HPDE6-E6E7 (cell line): ENCODE measurements around the gene TNFRSF6B.

Source experiments
- DNase-seq: peaks from one replicate; pipeline ENCODE4 v3.0.0; 2011; ENCODE audit warnings: missing footprints; ENCODE audit errors: extremely low spot score

Gene TNFRSF6B

DNA sequence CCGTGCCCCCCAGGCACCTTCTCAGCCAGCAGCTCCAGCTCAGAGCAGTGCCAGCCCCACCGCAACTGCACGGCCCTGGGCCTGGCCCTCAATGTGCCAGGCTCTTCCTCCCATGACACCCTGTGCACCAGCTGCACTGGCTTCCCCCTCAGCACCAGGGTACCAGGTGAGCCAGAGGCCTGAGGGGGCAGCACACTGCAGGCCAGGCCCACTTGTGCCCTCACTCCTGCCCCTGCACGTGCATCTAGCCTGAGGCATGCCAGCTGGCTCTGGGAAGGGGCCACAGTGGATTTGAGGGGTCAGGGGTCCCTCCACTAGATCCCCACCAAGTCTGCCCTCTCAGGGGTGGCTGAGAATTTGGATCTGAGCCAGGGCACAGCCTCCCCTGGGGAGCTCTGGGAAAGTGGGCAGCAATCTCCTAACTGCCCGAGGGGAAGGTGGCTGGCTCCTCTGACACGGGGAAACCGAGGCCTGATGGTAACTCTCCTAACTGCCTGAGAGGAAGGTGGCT lies 960 bp downstream of the TNFRSF6B start:
- DNase-seq = no peak

DNA sequence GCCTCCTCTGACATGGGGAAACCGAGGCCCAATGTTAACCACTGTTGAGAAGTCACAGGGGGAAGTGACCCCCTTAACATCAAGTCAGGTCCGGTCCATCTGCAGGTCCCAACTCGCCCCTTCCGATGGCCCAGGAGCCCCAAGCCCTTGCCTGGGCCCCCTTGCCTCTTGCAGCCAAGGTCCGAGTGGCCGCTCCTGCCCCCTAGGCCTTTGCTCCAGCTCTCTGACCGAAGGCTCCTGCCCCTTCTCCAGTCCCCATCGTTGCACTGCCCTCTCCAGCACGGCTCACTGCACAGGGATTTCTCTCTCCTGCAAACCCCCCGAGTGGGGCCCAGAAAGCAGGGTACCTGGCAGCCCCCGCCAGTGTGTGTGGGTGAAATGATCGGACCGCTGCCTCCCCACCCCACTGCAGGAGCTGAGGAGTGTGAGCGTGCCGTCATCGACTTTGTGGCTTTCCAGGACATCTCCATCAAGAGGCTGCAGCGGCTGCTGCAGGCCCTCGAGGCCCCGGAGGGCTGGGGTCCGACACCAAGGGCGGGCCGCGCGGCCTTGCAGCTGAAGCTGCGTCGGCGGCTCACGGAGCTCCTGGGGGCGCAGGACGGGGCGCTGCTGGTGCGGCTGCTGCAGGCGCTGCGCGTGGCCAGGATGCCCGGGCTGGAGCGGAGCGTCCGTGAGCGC lies 1.6 kb downstream of the TNFRSF6B start:
- no peak for DNase-seq

- peak; percentile 98 for DNase-seq
Observed at GRCh38 chr20:63698739-63699465, 2.5 kb downstream of the TNFRSF6B start.

DNA sequence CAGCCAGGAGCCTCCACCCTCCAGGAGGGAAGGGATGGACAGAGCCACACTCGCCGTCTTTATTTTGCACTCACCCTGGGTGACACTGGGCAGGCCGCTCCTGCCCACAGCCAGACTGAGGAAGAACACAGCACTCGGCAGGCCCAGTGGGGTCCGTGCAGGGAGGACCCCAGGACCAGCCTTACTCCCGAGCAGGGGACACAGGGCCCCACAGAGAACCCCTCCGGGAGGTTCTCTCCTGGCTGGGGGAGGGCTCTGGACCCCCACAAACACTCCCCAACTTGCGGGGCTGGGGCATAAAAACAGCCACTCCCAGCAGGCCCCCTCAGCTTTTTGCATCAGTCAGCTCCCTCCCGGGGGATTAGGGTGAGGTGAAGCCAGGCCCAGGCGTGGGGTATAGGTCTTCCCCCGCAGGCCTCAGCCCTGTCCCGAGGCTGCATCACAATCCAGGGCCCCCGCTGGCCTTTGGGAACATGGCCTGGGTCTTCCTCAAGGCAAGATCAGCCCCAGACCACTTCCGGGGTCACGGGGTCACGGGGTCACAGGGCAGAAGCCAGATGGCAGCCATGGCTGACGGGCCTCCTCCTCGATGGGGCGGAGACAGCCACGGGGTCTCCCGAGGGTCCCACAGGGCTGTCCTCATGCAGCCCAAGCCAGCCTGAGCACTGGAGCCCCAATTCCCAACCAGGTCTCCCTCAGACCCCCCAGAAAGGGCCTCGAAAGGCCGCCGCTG lies 3.2 kb downstream of the TNFRSF6B start:
- no peak for DNase-seq

DNA sequence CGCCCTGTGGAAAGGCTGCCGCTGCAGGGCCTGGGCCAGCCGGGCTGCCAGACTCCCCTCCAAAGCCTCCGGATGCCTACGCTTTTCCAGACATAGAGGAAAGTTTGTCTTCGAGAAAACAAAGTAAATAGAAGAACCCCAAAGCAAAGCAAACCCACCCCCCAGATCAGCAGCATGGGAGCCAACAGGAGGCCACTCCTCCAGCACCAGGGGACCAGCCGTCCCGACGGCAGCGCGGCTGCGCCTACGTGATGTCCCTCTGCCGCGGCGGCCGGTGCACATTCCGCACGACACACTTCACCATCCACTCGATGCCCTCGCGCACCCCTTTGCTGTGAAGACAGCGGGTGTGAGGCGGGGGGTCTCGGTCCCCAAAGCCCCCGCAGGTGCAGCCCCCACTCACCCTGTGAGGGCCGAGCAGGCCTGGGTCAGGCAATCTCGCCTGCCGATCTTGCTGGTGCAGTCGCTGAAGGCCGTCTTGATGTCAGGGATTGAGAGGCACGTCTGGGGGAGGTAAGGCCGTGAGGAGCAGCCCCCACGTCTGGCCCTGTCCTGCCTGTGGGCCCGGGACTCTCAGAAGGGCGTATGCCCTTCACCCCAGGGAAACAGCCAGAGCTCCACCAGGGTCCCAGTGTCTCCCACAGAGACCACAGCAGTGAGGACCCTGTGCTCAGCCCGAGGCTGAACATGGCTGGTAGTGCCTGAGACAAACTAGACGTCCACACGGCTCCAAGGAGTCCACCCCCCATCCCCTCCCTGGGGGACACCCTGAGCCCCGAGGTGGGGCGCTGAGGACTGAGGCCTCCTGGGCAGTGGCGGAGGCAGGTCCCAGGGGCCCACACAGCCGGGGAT lies 4.0 kb downstream of the TNFRSF6B start:
- DNase-seq = no peak

DNA sequence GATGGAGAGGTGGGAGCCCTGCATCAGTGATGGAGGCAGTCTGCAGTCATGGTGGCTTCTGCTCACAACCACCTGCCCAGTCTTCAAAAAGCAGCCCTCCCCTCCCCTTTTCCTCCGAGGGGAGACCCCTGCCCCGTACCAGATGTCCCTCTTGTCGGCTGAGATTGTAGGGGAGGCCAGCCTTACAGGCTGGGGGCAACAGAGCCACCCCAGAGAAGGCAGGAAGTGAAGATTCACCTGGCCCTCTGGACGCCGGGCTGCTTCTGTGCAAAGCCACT lies 4.5 kb downstream of the TNFRSF6B start:
- no peak for DNase-seq

GRCh38 chr20:63701329-63702035 lies 5.0 kb downstream of the TNFRSF6B start:
- no peak for DNase-seq

DNA sequence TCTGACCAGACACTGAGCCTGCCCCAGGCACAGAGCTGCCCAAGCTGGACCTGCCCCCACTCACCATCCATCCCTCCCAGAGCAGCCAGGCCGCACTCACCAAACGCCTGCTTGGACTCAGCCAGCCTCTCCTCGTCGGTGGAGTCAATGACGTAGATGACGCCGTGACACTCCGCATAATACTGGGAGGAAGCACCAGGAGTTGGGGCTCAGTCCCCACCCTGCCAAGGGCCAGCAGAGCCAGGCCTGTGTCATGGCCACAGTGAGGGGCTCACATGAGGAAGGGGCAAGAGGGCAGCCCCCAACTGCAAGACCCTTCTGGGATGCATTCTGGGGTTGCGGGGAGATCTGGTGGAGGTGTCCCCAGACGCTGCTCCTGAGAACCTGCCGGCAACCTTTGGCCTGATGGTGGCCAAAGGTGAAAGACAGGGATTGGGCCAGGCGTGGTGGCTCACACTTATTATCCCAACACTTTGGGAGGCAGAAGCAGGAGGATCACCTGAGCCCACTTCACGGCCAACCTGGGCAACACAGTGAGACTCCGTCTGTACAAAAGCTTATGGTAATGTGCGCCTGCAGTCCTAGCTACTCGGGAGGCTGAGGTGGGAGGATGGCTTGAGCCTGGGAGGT lies 5.7 kb downstream of the TNFRSF6B start:
- DNase-seq = no peak

- no peak for DNase-seq
Observed at GRCh38 chr20:63702751-63703470, 6.5 kb downstream of the TNFRSF6B start.

GRCh38 chr20:63703471-63703975 lies 7.1 kb downstream of the TNFRSF6B start:
- DNase-seq = no peak

- no peak for DNase-seq
Observed at GRCh38 chr20:63703976-63704748, 7.7 kb downstream of the TNFRSF6B start.

- no peak for DNase-seq
Observed at GRCh38 chr20:63704749-63705117, 8.3 kb downstream of the TNFRSF6B start.

DNA sequence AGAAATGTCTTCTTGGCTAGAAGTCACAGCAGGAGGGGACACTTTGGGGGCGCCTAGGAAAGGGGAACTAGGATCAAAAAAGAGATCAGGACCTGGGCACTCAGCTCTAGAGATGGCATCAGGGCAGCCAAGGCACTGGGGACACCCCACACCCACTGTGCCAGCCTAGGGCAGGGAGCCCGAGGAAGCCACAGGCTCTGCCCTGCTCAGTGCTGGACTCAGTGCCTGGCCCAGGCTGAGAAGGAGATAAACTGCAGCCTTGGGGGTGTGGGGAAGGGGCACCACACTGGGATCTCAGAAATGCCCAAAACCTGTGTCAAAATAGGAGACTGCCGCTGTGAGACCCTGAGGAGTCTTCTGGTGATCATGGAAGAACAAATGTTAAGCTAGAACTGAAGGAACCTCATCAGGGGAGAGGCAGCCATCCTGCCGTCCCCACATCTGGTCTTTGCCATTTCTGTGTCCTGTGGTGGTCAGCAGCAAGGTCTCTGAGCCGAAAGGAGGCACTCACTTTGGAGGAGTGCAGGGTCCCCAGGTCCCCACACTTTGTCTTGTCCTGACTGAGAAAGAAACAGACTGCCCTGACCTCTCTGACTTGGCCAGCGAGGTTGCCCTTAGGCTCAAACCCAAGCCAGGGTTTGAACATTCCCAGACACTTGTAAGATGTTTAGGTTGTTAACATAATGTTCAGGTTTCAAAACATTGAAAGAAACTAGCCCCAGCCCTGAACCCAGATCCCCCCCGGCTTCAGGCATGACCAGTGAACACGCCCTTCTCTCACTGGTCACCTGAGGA lies 9.0 kb downstream of the TNFRSF6B start:
- DNase-seq = no peak

DNA sequence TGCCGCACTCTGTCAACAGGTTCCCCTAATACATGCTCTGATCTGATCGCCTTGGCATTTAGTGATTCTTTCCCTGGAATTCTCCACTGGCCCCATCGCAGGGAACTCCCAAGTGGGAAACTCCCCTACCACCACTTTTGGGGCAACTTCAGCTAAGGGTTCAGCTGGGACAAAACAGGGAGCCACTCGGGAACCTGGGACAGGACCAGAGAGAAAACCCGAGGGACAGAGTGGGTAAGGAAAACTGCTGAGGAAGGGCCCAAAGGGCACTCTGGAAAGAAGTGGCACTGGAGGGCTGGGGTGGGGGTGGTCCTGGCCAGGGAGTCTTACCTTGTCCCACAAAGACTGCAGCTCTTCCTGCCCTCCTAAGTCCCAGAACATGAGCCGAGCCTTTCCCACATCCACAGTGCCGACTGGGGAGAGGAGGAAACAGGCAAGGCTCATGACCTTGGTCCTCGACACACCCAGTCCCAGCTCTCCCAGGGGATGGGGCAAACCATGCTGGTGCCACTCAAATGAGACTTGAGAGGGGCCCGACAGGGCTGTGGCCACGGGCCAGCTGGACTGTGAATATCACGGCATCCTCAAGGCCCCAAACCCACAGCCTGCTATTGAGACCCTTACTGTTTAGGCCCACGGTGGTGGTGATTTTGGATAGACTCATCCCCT lies 9.7 kb downstream of the TNFRSF6B start:
- no peak for DNase-seq

DNA sequence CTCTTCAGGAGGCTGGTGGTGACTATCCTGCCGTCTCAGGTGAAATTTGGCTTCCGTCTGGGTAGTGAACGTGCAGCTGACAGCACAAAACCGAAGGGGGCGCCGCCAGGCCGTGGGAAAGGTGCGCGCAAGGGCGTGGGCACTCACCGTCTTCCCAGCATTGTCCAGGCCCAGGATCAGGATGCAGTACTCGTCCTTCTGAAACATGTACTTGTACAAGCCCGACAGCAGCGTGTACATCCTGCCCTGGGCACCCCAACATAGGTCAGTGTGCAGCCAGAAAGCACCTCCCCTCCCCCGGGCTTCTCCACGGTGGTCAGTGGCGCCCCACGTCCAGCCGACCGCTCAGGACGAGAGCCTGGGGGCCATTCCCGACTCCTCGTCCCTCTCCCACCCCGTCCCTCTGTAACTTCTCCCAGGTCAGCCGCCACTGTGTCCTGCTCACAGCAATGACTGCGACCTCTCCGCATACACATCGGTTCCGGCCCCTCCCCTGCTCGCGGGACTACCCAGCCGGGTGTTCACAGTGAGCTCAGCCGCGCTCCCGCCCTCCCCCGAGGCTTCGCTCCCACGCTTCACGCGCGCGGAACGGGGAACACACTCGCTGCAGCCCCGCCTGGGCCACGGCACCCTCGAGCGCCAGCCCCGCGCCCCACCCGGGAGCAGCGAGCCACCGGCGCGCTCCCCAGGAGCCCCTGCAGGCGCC lies 10.6 kb downstream of the TNFRSF6B start:
- no peak for DNase-seq

- no peak for DNase-seq
Observed at GRCh38 chr20:63707558-63708300, 11.3 kb downstream of the TNFRSF6B start, which contains the start of the genes ARFRP1 and ZGPAT. Gene ARFRP1, minus strand, starts transcription at chr20:63707976. Its CDS starts 885 bp downstream, at chr20:63707091. Gene ZGPAT, plus strand, starts transcription at chr20:63708039. Its CDS starts 542 bp downstream, at chr20:63708581.
